Measurements from ENCODE around the gene SMARCD1. TPM values are rescaled to one million over a fixed set of nuclear protein-coding genes. Genes with fewer than 3 reads are reported as not detected.
A peak's percentile ranks its signal among the peaks of the same experiment; 100 is the strongest.

SMARCD1 gene
- total and polyA plus RNA-seq, 9 of the 15 experiments (the other 6 are each of a cell fraction or from before 2014, with no cell fraction given), result 0.86 to 91.7 (median 48.0) TPM

- TF ChIP-seq, protein P1, sequence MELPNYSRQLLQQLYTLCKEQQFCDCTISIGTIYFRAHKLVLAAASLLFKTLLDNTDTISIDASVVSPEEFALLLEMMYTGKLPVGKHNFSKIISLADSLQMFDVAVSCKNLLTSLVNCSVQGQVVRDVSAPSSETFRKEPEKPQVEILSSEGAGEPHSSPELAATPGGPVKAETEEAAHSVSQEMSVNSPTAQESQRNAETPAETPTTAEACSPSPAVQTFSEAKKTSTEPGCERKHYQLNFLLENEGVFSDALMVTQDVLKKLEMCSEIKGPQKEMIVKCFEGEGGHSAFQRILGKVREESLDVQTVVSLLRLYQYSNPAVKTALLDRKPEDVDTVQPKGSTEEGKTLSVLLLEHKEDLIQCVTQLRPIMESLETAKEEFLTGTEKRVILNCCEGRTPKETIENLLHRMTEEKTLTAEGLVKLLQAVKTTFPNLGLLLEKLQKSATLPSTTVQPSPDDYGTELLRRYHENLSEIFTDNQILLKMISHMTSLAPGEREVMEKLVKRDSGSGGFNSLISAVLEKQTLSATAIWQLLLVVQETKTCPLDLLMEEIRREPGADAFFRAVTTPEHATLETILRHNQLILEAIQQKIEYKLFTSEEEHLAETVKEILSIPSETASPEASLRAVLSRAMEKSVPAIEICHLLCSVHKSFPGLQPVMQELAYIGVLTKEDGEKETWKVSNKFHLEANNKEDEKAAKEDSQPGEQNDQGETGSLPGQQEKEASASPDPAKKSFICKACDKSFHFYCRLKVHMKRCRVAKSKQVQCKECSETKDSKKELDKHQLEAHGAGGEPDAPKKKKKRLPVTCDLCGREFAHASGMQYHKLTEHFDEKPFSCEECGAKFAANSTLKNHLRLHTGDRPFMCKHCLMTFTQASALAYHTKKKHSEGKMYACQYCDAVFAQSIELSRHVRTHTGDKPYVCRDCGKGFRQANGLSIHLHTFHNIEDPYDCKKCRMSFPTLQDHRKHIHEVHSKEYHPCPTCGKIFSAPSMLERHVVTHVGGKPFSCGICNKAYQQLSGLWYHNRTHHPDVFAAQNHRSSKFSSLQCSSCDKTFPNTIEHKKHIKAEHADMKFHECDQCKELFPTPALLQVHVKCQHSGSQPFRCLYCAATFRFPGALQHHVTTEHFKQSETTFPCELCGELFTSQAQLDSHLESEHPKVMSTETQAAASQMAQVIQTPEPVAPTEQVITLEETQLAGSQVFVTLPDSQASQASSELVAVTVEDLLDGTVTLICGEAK (IDR thresholded peaks at IDR 0.05), result no peak
- TF ChIP-seq, protein P1 (CRISPR knock-in tag; IDR thresholded peaks at IDR 0.05), result no peak
- TF ChIP-seq MIER1 (IDR thresholded peaks at IDR 0.05; ENCODE audit: low read depth) (no peak), NFYB (IDR thresholded peaks at IDR 0.05; ENCODE audit: extremely low read depth, insufficient read length) (no peak), CBFA2T2 (conservative IDR thresholded peaks at IDR 0.05) (no peak), POLR2A (conservative IDR thresholded peaks at IDR 0.05) (peak; percentile 50; the same call in 1 of the 2 replicates), NCOA1 (IDR thresholded peaks at IDR 0.05; ENCODE audit: low read depth) (no peak), ILF3 (IDR thresholded peaks at IDR 0.05; ENCODE audit: borderline replicate concordance) (no peak), MXI1 (IDR thresholded peaks at IDR 0.05; ENCODE audit: low read depth, low read length) (no peak), ZKSCAN8 (CRISPR knock-in tag; IDR thresholded peaks at IDR 0.05) (no peak), SRSF3 (IDR thresholded peaks at IDR 0.05; ENCODE audit: insufficient read depth, low read length) (no peak), MBD1 (CRISPR knock-in tag; IDR thresholded peaks at IDR 0.05) (no peak), HDGF (IDR thresholded peaks at IDR 0.05) (0 out of 2 replicates have a peak, but pooled peaks have one; percentile 56), PHF8 (IDR thresholded peaks at IDR 0.05; ENCODE audit: borderline replicate concordance, low read length) (peak; percentile 41; the same call in 1 of the 2 replicates), SMARCA4 (IDR thresholded peaks at IDR 0.05) (peak; percentile 34; the same call in 1 of the 2 replicates)
- TF ChIP-seq, protein P2, sequence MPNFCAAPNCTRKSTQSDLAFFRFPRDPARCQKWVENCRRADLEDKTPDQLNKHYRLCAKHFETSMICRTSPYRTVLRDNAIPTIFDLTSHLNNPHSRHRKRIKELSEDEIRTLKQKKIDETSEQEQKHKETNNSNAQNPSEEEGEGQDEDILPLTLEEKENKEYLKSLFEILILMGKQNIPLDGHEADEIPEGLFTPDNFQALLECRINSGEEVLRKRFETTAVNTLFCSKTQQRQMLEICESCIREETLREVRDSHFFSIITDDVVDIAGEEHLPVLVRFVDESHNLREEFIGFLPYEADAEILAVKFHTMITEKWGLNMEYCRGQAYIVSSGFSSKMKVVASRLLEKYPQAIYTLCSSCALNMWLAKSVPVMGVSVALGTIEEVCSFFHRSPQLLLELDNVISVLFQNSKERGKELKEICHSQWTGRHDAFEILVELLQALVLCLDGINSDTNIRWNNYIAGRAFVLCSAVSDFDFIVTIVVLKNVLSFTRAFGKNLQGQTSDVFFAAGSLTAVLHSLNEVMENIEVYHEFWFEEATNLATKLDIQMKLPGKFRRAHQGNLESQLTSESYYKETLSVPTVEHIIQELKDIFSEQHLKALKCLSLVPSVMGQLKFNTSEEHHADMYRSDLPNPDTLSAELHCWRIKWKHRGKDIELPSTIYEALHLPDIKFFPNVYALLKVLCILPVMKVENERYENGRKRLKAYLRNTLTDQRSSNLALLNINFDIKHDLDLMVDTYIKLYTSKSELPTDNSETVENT (CRISPR knock-in tag; IDR thresholded peaks at IDR 0.05), result no peak
Observed at GRCh38 chr12:50110127-50110761, 25.1 kb downstream of the SMARCD1 start (continued).

Data from K562 (cell line).